ENCODE data around the gene SH3BGRL2.
"Not testable (repeated sequence)": the region's sequence is repeated elsewhere in the genome, so short reads cannot be mapped to it uniquely, and the experiment has no call there.

SH3BGRL2 gene

GRCh38 chr6:79614326-79615305, 16.5 kb upstream of the SH3BGRL2 start:
- no peak for FAIRE-seq
- DNase-seq (ENCODE audit: insufficient read length, low spot score), result no peak
- TF ChIP-seq CTCF (IDR thresholded peaks at IDR 0.05; ENCODE audit: insufficient read depth, missing control alignments), result no peak

- no peak for TF ChIP-seq CTCF (IDR thresholded peaks at IDR 0.05; ENCODE audit: insufficient read depth, missing control alignments)
- DNase-seq (ENCODE audit: insufficient read length, low spot score) (no peak), FAIRE-seq (no peak)
Observed at GRCh38 chr6:79617518-79617941, 13.6 kb upstream of the SH3BGRL2 start.

- DNase-seq (ENCODE audit: insufficient read length, low spot score); FAIRE-seq: not testable (repeated sequence)
Observed at GRCh38 chr6:79618425-79618824, 12.7 kb upstream of the SH3BGRL2 start.

GRCh38 chr6:79621579-79621978, 9.6 kb upstream of the SH3BGRL2 start:
- FAIRE-seq (no peak), DNase-seq (ENCODE audit: insufficient read length, low spot score) (no peak)
- no peak for TF ChIP-seq CTCF (IDR thresholded peaks at IDR 0.05; ENCODE audit: insufficient read depth, missing control alignments)

- TF ChIP-seq CTCF (IDR thresholded peaks at IDR 0.05; ENCODE audit: insufficient read depth, missing control alignments), result no peak
- FAIRE-seq, result no peak
- DNase-seq (ENCODE audit: insufficient read length, low spot score), result no peak
Observed at GRCh38 chr6:79622364-79622763, 8.8 kb upstream of the SH3BGRL2 start.

- no peak for TF ChIP-seq CTCF (IDR thresholded peaks at IDR 0.05; ENCODE audit: insufficient read depth, missing control alignments)
- DNase-seq (ENCODE audit: insufficient read length, low spot score), result no peak
- no peak for FAIRE-seq
Observed at GRCh38 chr6:79623106-79623505, 8.0 kb upstream of the SH3BGRL2 start.

GRCh38 chr6:79625746-79626145, 5.4 kb upstream of the SH3BGRL2 start:
- no peak for TF ChIP-seq CTCF (IDR thresholded peaks at IDR 0.05; ENCODE audit: insufficient read depth, missing control alignments)
- DNase-seq (ENCODE audit: insufficient read length, low spot score) (no peak), FAIRE-seq (no peak)
